Measurements from ENCODE around the gene OSBPL10.

Gene OSBPL10

GRCh38 chr3:31699309-31699953 lies 281.6 kb downstream of the OSBPL10 start:
- H3K4me1 ChIP-seq, result peaks cover 0 to 5% (median under 1%) of the 10 kb centered on the region in 4 donors
- H3K4me3 ChIP-seq, result no peak overlapping the region
- no peak for TF ChIP-seq CTCF (IDR thresholded peaks at IDR 0.05)
- H3K9me3 ChIP-seq, result no peaks in the 10 kb centered on the region
- no peaks in the 10 kb centered on the region for H3K27me3 ChIP-seq
- no peak overlapping the region for H3K27ac ChIP-seq
- intact Hi-C loops (cut with DNase I; ENCODE audit: low total_unique reads), result no loop called here
- DNase-seq, result no peak
- H3K36me3 ChIP-seq, result peaks cover 0 to 17% (median 8%) of the 10 kb centered on the region in 3 donors

- no peaks in the 10 kb centered on the region for H3K27me3 ChIP-seq
- H3K9me3 ChIP-seq, result no peaks in the 10 kb centered on the region
- no peak for DNase-seq
- no peak overlapping the region for H3K27ac ChIP-seq
- intact Hi-C loops (cut with DNase I; ENCODE audit: low total_unique reads), result no loop called here
- no peak overlapping the region for H3K4me3 ChIP-seq
- peaks cover 0 to 14% (median 12%) of the 10 kb centered on the region in 3 donors for H3K36me3 ChIP-seq
- no peak for TF ChIP-seq CTCF (IDR thresholded peaks at IDR 0.05)
- no peaks in the 10 kb centered on the region for H3K4me1 ChIP-seq
Measured at GRCh38 chr3:31696815-31697548, 284.1 kb downstream of the OSBPL10 start.

- H3K27me3 ChIP-seq, result no peaks in the 10 kb centered on the region
- TF ChIP-seq CTCF (IDR thresholded peaks at IDR 0.05), result no peak
- no peaks in the 10 kb centered on the region for H3K4me1 ChIP-seq
Measured at GRCh38 chr3:31696009-31696297, 285.1 kb downstream of the OSBPL10 start.

DNA sequence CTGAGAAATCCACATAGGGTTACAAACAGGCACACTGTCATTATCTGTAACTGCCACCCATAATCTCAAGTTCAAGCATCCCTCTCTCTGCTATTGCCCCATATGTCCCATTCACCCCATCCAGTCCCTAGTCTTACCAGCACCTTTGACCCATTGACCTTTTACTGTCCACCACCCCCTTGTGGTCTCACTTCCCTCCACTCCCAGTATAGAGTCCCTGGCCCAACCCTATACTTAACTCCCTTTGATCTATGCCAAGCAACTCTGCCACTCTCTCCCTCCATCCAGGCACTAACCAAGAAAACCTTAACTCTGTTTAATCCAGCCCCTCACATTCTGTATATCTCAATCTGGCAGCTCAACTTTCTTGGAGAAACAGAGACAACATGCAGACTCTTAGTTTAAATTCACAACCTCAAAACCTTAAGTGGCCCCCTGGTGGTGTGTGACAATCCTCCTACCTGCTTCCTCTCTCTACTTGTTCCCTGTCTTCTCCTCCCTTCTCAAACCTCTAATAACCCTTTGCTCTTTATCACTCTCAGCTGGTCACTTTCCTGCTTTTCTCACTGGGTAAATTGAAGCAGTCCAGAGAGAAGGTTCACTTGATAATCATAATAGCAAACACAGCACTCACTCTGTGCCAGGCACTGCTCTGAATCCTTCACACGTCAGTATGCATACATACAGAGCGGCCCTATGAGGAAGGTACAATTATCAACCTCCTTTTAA lies 285.6 kb downstream of the OSBPL10 start:
- intact Hi-C loops (cut with DNase I; ENCODE audit: low total_unique reads), result no loop called here
- TF ChIP-seq CTCF (IDR thresholded peaks at IDR 0.05), result no peak
- no peaks in the 10 kb centered on the region for H3K9me3 ChIP-seq

More at GRCh38 chr3:31696009-31696297, 285.1 kb downstream of the OSBPL10 start:
- DNase-seq, result no peak
- no peak overlapping the region for H3K27ac ChIP-seq
- no peaks in the 10 kb centered on the region for H3K9me3 ChIP-seq
- H3K36me3 ChIP-seq, result peaks cover 0 to 6% (median 5%) of the 10 kb centered on the region in 3 donors
- intact Hi-C loops (cut with DNase I; ENCODE audit: low total_unique reads), result no loop called here
- H3K4me3 ChIP-seq, result no peak overlapping the region

GRCh38 chr3:31693346-31693745 lies 287.7 kb downstream of the OSBPL10 start:
- no peak for TF ChIP-seq CTCF (IDR thresholded peaks at IDR 0.05)
- H3K27ac ChIP-seq, result no peak overlapping the region
- no peaks in the 10 kb centered on the region for H3K27me3 ChIP-seq
- intact Hi-C loops (cut with DNase I; ENCODE audit: low total_unique reads), result no loop called here
- H3K36me3 ChIP-seq, result peaks cover 0 to 5% (median 0%) of the 10 kb centered on the region in 3 donors
- no peak overlapping the region for H3K4me3 ChIP-seq
- H3K9me3 ChIP-seq, result no peaks in the 10 kb centered on the region
- DNase-seq, result no peak
- peaks cover 0 to 10% (median 4%) of the 10 kb centered on the region in 4 donors for H3K4me1 ChIP-seq

More for the DNA sequence above, 285.6 kb downstream of the OSBPL10 start:
- Histone ChIP-seq H3K36me3 (peaks cover 0 to 6% (median 5%) of the 10 kb centered on the region in 3 donors), H3K27ac (no peak overlapping the region), H3K4me3 (no peak overlapping the region), H3K4me1 (no peaks in the 10 kb centered on the region), H3K27me3 (no peaks in the 10 kb centered on the region)
- DNase-seq, result no peak

Measured in tibial artery (tissue), 4 donors.